ENCODE measurements around the gene TCERG1L.

TCERG1L gene

DNA sequence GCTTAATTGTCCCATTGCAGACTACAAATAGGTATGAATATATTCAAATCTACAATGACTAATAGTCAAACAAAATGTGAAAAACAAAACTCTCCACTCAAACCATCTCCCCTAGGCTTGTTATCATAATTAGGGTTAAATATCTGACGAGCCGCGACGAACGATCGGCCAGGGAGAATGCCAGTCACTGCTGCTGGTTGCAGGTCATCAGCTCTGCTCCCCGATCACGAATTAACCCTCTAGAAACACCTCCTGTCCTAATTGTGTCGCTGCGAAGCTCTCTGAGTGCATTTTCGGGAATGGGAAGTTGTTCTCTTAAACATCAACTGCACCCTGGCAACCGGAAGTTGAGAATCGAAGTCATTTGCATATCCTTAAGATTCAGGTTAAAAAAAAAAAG is 167.3 kb downstream of the TCERG1L start:
- Histone ChIP-seq H3K9ac (ENCODE audit: low read length) (no peak overlapping the region), H3K79me2 (ENCODE audit: insufficient read depth, low read length) (no peaks in the 10 kb centered on the region), H3K27me3 (ENCODE audit: low read length) (no peaks in the 10 kb centered on the region), H3K27ac (ENCODE audit: low read depth, low read length) (no peak overlapping the region), H4K20me1 (ENCODE audit: low read depth, low read length) (no peaks in the 10 kb centered on the region), H3K9me2 (replicated peaks; ENCODE audit: insufficient read depth, low read length) (no peaks in the 10 kb centered on the region), H3K9me3 (ENCODE audit: insufficient read depth, low read length) (no peaks in the 10 kb centered on the region), H3F3A (ENCODE audit: insufficient read depth) (no peaks in the 10 kb centered on the region), H3K4me3 (ENCODE audit: insufficient read depth, low read length, poor library complexity, severe bottlenecking) (no peak overlapping the region), H2AFZ (ENCODE audit: low read depth, low read length, severe bottlenecking) (no peak overlapping the region), H3K36me3 (ENCODE audit: low read length) (no peaks in the 10 kb centered on the region), H3K4me2 (ENCODE audit: low read depth, low read length, poor library complexity, severe bottlenecking) (no peak overlapping the region)
- TF ChIP-seq, protein P1, sequence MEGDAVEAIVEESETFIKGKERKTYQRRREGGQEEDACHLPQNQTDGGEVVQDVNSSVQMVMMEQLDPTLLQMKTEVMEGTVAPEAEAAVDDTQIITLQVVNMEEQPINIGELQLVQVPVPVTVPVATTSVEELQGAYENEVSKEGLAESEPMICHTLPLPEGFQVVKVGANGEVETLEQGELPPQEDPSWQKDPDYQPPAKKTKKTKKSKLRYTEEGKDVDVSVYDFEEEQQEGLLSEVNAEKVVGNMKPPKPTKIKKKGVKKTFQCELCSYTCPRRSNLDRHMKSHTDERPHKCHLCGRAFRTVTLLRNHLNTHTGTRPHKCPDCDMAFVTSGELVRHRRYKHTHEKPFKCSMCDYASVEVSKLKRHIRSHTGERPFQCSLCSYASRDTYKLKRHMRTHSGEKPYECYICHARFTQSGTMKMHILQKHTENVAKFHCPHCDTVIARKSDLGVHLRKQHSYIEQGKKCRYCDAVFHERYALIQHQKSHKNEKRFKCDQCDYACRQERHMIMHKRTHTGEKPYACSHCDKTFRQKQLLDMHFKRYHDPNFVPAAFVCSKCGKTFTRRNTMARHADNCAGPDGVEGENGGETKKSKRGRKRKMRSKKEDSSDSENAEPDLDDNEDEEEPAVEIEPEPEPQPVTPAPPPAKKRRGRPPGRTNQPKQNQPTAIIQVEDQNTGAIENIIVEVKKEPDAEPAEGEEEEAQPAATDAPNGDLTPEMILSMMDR (IDR thresholded peaks at IDR 0.05; ENCODE audit: insufficient read depth, low read length, poor library complexity, severe bottlenecking) = no peak
- no peak for TF ChIP-seq EZH2phosphoT487 (conservative IDR thresholded peaks at IDR 0.05; ENCODE audit: low read length)

DNA sequence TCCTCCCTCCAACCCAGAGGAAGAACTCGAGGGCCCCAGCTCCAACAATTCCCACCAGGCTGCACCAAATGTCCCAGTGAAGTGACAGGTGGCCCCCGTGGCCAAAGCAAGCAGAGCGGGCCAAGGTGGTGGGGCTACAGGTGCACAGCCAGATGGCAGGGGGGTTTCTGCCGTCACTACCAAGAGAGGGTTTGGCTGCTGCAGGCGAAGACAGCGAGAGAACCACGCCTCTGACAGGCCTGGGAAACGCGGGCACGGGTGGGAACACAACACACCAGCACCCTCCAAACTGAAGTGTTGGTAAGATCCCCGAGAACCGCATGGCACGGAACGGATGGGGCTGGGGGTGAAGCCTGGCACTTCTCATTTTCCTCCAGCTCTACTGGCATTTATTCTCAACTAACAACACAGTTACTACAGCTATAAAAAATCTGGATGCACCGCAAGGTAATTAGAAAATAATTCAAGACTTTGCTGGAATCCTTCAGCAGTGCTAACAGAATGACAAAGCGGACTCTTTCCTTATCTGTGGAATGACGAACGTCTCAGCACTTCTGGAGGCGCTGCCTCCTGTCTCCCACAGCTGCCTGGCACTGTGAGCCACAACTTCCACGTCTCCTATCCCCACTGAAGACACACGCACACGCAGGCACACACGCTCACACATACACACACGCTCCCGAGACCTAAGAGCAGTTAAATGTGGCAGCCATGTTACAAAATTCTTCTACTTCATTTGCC is 167.9 kb downstream of the TCERG1L start:
- H3K9ac ChIP-seq (ENCODE audit: low read length) = no peak overlapping the region
- H3K36me3 ChIP-seq (ENCODE audit: low read length) = no peaks in the 10 kb centered on the region
- no peak overlapping the region for H3K27ac ChIP-seq (ENCODE audit: low read depth, low read length)
- H3K79me2 ChIP-seq (ENCODE audit: insufficient read depth, low read length) = no peaks in the 10 kb centered on the region
- H3F3A ChIP-seq (ENCODE audit: insufficient read depth) = no peaks in the 10 kb centered on the region
- TF ChIP-seq, protein P1 (IDR thresholded peaks at IDR 0.05; ENCODE audit: insufficient read depth, low read length, poor library complexity, severe bottlenecking) = no peak
- TF ChIP-seq EZH2phosphoT487 (conservative IDR thresholded peaks at IDR 0.05; ENCODE audit: low read length) = no peak
- no peaks in the 10 kb centered on the region for H3K9me2 ChIP-seq (replicated peaks; ENCODE audit: insufficient read depth, low read length)
- H3K4me2 ChIP-seq (ENCODE audit: low read depth, low read length, poor library complexity, severe bottlenecking) = no peak overlapping the region
- H3K9me3 ChIP-seq (ENCODE audit: insufficient read depth, low read length) = no peaks in the 10 kb centered on the region
- no peaks in the 10 kb centered on the region for H4K20me1 ChIP-seq (ENCODE audit: low read depth, low read length)
- no peaks in the 10 kb centered on the region for H3K27me3 ChIP-seq (ENCODE audit: low read length)
- H2AFZ ChIP-seq (ENCODE audit: low read depth, low read length, severe bottlenecking) = no peak overlapping the region
- H3K4me3 ChIP-seq (ENCODE audit: insufficient read depth, low read length, poor library complexity, severe bottlenecking) = no peak overlapping the region

DNA sequence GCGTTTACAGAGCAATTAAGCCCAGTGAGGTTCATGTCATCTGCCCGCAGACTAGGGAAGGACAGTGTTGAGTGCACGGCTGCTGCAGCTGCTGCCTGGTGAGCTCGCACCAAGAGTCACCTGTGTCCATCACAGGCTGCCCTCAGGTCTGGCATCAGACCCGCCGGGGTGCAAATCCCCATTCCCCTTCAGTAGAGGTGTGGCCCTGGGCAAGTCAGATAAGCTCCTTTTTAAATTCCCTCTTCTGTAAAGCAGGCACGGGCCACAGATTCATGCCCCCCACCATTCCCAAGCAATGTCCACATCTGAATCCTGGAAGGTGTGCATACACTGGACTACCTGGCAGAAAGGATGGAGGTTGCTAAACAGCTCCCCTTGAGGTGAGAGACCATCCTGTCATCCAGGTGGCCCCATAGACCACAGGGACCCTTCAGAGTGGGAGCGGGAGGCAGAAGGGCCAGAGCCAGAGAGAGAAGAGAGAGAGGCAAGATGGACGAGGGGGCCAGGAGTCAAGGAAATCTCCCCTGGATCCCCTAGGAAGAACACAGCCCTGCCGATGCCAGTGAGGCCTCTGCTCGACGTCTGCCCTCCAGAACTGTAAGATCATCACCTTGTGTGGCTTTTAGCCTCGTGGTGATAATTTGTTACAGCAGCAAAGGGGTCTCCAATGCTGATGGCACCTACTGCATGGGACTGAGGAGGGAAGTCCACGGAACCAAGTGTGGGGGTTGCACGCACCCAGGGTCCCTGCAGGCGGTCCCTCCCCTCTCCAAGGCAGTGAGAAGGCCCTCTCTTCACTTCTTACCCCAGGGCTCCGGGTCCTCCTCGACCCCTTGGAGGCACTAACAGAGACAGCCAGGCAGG is 168.8 kb downstream of the TCERG1L start:
- Histone ChIP-seq H3K9ac (ENCODE audit: low read length) (no peak overlapping the region), H3K36me3 (ENCODE audit: low read length) (no peaks in the 10 kb centered on the region)
- TF ChIP-seq, protein P1 (IDR thresholded peaks at IDR 0.05; ENCODE audit: insufficient read depth, low read length, poor library complexity, severe bottlenecking) = no peak
- TF ChIP-seq EZH2phosphoT487 (conservative IDR thresholded peaks at IDR 0.05; ENCODE audit: low read length) = no peak

More for the DNA sequence above, 168.8 kb downstream of the TCERG1L start:
- Histone ChIP-seq H4K20me1 (ENCODE audit: low read depth, low read length) (no peaks in the 10 kb centered on the region), H3K4me2 (ENCODE audit: low read depth, low read length, poor library complexity, severe bottlenecking) (no peak overlapping the region), H3K9me2 (replicated peaks; ENCODE audit: insufficient read depth, low read length) (no peaks in the 10 kb centered on the region), H3K9me3 (ENCODE audit: insufficient read depth, low read length) (no peaks in the 10 kb centered on the region), H3K27ac (ENCODE audit: low read depth, low read length) (no peak overlapping the region), H3F3A (ENCODE audit: insufficient read depth) (no peaks in the 10 kb centered on the region), H3K27me3 (ENCODE audit: low read length) (no peaks in the 10 kb centered on the region), H3K4me3 (ENCODE audit: insufficient read depth, low read length, poor library complexity, severe bottlenecking) (no peak overlapping the region), H3K79me2 (ENCODE audit: insufficient read depth, low read length) (no peaks in the 10 kb centered on the region), H2AFZ (ENCODE audit: low read depth, low read length, severe bottlenecking) (no peak overlapping the region)

Data from SU-DHL-6 (cell line).